CD4-positive, alpha-beta T cell (primary cell): ENCODE measurements around the gene CD226. TPM values are rescaled to one million over a fixed set of nuclear protein-coding genes. Genes with fewer than 3 reads are reported as not detected.

Experiments used
- ATAC-seq: fragments of 200-7000 bp; cut with Tn5 transposase; one replicate; pipeline ENCODE4 v1.10.0; 2022; ENCODE audit warnings: mild to moderate bottlenecking; ENCODE audit not compliant: poor library complexity
- CTCF ChIA-PET: fragments of 350-600 bp; sonication (Branson Sonifier 250); formaldehyde crosslinking; loops from one replicate; lab custom pipeline; 2021; ENCODE audit warnings: antibody characterized with exemption, inconsistent platforms; lab: Charles Lee
- POLR2A ChIA-PET: fragments of 350-600 bp; sonication (Branson Sonifier 250); formaldehyde crosslinking; loops from one replicate; lab custom pipeline; 2021; ENCODE audit warnings: antibody characterized with exemption, inconsistent platforms; lab: Charles Lee
- DNase-seq, 14 experiments: peaks; one replicate each; pipeline ENCODE4 v3.0.0-alpha.2; 2013 to 2020; ENCODE audit warnings: mixed read lengths in 2 of 14
- H3K27ac ChIP-seq, 2 donors: one replicate each; pipeline versions ENCODE4 v1.5.1 to v1.7.0; 2013; ENCODE audit warnings: low read length in 2 of 2, low read depth in 1 of 2, mild to moderate bottlenecking in 1 of 2
- H3K27me3 ChIP-seq, 2 experiments: 1 replicate in 1 of 2; 2 replicates in 1 of 2; pipeline versions ENCODE4 v1.6.1 to v1.7.0; 2013; ENCODE audit warnings: low read length in 2 of 2, control low read depth in 1 of 2, mild to moderate bottlenecking in 1 of 2, moderate library complexity in 1 of 2; ENCODE audit not compliant: insufficient read depth in 2 of 2, control insufficient read depth in 1 of 2
- H3K36me3 ChIP-seq: one replicate; pipeline ENCODE4 v1.6.1; 2013; ENCODE audit warnings: low read length, control low read depth; ENCODE audit not compliant: insufficient read depth
- H3K4me1 ChIP-seq: one replicate; pipeline ENCODE4 v1.6.1; 2013; ENCODE audit warnings: low read length, control low read depth; ENCODE audit not compliant: insufficient read depth
- H3K4me3 ChIP-seq: one replicate; pipeline ENCODE4 v1.5.1; 2013; ENCODE audit warnings: mild to moderate bottlenecking, low read length, moderate library complexity
- H3K9me3 ChIP-seq, 2 experiments: 1 replicate in 1 of 2; 2 replicates in 1 of 2; pipeline versions ENCODE4 v1.6.1 to v1.7.0; 2013; ENCODE audit warnings: low read length in 2 of 2, mild to moderate bottlenecking in 2 of 2, control low read depth in 1 of 2, moderate library complexity in 1 of 2; ENCODE audit not compliant: control insufficient read depth in 1 of 2, insufficient read depth in 1 of 2
- H3K27ac Mint-ChIP-seq: one replicate; pipeline ENCODE4 v1.8.0; 2020; ENCODE audit warnings: mixed read lengths
- H3K27me3 Mint-ChIP-seq: one replicate; pipeline ENCODE4 v1.8.0; 2021; ENCODE audit warnings: mixed read lengths
- H3K36me3 Mint-ChIP-seq: one replicate; pipeline ENCODE4 v1.8.0; 2021; ENCODE audit warnings: low read depth, mixed read lengths
- H3K4me1 Mint-ChIP-seq: one replicate; pipeline ENCODE4 v1.8.0; 2021; ENCODE audit warnings: low read depth, mixed read lengths
- H3K4me3 Mint-ChIP-seq: one replicate; pipeline ENCODE4 v1.8.0; 2020; ENCODE audit warnings: mild to moderate bottlenecking, mixed read lengths
- H3K9me3 Mint-ChIP-seq: one replicate; pipeline ENCODE4 v1.8.0; 2020; ENCODE audit warnings: mixed read lengths
- CTCF ChIP-seq: fragments of 200-600 bp; IDR thresholded peaks from one replicate; pipeline ENCODE4 v1.8.0; 2022; ENCODE audit warnings: antibody characterized with exemption, mild to moderate bottlenecking
- intact Hi-C, 2 experiments: fragments of 100-400 bp; cut with DNase I in 1 of 2; cut with micrococcal nuclease in 1 of 2; formaldehyde crosslinking; loops; one replicate each; pipeline versions ENCODE4 v1.15.1 to v1.9.0; 2023 to 2025; cut with DNase I, micrococcal nuclease
- total RNA-seq, 174 experiments: library from RNA in 2 of 174; stranded (reverse) in 2 of 174; gene quantifications; one replicate each; pipeline ENCODE4 v1.2.3 and lab custom pipeline; 2021 to 2026

CD226 gene
- total RNA-seq, 2 experiments from 2014 or later, result 74.0 to 74.8 TPM

DNA sequence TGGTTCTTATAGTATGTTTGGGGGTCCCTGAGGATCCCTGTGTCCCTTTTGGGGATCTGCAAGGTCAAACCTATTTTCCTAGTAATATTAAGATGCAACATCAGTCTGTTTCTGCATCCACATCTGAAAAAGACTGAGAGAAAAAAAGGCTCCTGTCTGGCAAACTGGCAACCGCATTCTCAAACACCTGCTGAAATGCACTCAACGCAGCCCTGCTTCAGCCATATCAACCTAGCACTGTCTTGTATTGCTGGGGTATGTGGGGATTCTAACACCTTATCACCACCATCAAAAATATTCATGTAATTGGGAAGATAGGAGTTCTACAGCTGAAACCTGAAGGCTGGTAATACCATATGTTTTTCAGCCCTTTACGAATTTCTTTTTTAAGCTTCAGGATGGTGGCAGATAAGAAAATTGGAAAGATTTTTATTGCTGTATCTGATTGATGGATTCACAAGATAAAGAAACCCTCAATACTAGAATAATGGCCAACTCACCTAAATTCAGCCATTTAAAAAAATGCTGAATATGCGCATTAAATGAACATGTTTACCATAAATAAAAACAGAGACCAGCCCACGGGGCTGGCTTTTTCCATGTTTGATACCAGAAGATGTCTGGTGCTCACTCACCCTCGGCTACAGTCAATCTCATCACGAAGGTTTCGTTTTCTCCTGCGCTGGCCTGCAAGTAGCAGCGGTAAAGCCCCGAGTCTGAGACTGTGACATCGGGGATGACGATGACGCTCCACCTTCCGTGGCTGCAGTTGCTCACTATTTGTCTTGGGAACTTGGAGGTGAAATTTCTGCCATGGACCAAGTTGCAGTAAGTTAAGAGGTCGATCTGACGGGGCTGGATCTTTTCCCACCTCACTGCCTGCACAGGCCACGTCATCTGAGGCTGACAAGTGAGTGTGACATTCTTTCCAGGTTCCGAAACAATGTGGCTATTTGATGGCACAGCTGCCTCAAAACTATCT is 52.3 kb downstream of the CD226 start:
- no peak overlapping the region for H3K4me3 Mint-ChIP-seq
- H3K27ac ChIP-seq, result peak overlapping the region in 1 of 2 donors; percentile 53
- DNase-seq (peak in 6 of 14 experiments; percentile 1 to 79 (median 42)), ATAC-seq (no peak)
- H3K4me1 Mint-ChIP-seq, result peaks cover 91% of the 10 kb centered on the region
- H3K27me3 Mint-ChIP-seq, result no peaks in the 10 kb centered on the region
- ChIA-PET CTCF (no interaction called here), POLR2A (no interaction called here)
- H3K27ac Mint-ChIP-seq, result peak overlapping the region; percentile 86
- H3K9me3 ChIP-seq, result no peaks in the 10 kb centered on the region
- no peaks in the 10 kb centered on the region for H3K27me3 ChIP-seq
- H3K9me3 Mint-ChIP-seq, result peaks cover 5% of the 10 kb centered on the region
- H3K4me3 ChIP-seq, result peak overlapping the region; percentile 10
- peaks cover 34% of the 10 kb centered on the region for H3K36me3 ChIP-seq
- H3K36me3 Mint-ChIP-seq, result peaks cover 79% of the 10 kb centered on the region
- intact Hi-C loops, result no loop called here
- no peak for TF ChIP-seq CTCF
- peaks cover 36% of the 10 kb centered on the region for H3K4me1 ChIP-seq

GRCh38 chr18:69894467-69894866 is 53.2 kb downstream of the CD226 start:
- no peak for DNase-seq
- no peak for ATAC-seq
- no peaks in the 10 kb centered on the region for H3K27me3 Mint-ChIP-seq
- H3K27me3 ChIP-seq, result no peaks in the 10 kb centered on the region
- H3K4me3 ChIP-seq, result no peak overlapping the region
- H3K4me3 Mint-ChIP-seq, result no peak overlapping the region
- peaks cover 34% of the 10 kb centered on the region for H3K36me3 ChIP-seq
- H3K4me1 Mint-ChIP-seq, result peaks cover 94% of the 10 kb centered on the region
- H3K27ac ChIP-seq, result peak overlapping the region in 1 of 2 donors; percentile 27
- H3K9me3 Mint-ChIP-seq, result peaks cover 5% of the 10 kb centered on the region
- intact Hi-C loops, result no loop called here
- no peak for TF ChIP-seq CTCF
- H3K27ac Mint-ChIP-seq, result peak overlapping the region; percentile 86
- CTCF ChIA-PET, result no interaction called here
- H3K4me1 ChIP-seq, result peaks cover 38% of the 10 kb centered on the region
- H3K36me3 Mint-ChIP-seq, result peaks cover 82% of the 10 kb centered on the region
- POLR2A ChIA-PET, result no interaction called here
- H3K9me3 ChIP-seq, result no peaks in the 10 kb centered on the region

GRCh38 chr18:69890558-69890957 is 57.1 kb downstream of the CD226 start:
- peaks cover 5% of the 10 kb centered on the region for H3K9me3 Mint-ChIP-seq
- H3K4me1 ChIP-seq, result peaks cover 24% of the 10 kb centered on the region
- ATAC-seq (no peak), DNase-seq (no peak)
- peaks cover 82% of the 10 kb centered on the region for H3K36me3 Mint-ChIP-seq
- peaks cover 31% of the 10 kb centered on the region for H3K36me3 ChIP-seq
- H3K27ac Mint-ChIP-seq, result peak overlapping the region; percentile 50
- no peak overlapping the region for H3K4me3 ChIP-seq
- no peaks in the 10 kb centered on the region for H3K9me3 ChIP-seq
- ChIA-PET CTCF (no interaction called here), POLR2A (interaction anchor here (1.1 kb wide), 1 partner anchor 64 kb away, joined by 3 read pairs; no protein-coding TSS in a partner anchor)
- no peak overlapping the region for H3K4me3 Mint-ChIP-seq
- H3K4me1 Mint-ChIP-seq, result peaks cover 84% of the 10 kb centered on the region
- intact Hi-C loops, result no loop called here
- TF ChIP-seq CTCF, result no peak
- H3K27me3 ChIP-seq, result no peaks in the 10 kb centered on the region
- no peak overlapping the region for H3K27ac ChIP-seq
- no peaks in the 10 kb centered on the region for H3K27me3 Mint-ChIP-seq
